Upper lobe of right lung (tissue), 1 donor: ENCODE measurements around the gene ANKRD17. TPM values are rescaled to one million over a fixed set of nuclear protein-coding genes. Genes with fewer than 3 reads are reported as not detected.

ENCODE experiments used
- ATAC-seq: fragments of 200-7000 bp; cut with Tn5 transposase; one replicate; pipeline ENCODE4 v1.9.1; 2020; ENCODE audit warnings: mild to moderate bottlenecking, moderate library complexity
- DNase-seq: peaks from one replicate; pipeline ENCODE4 v3.0.0-alpha.2; 2020
- H3K27ac ChIP-seq: fragments of 200-600 bp; one replicate; pipeline ENCODE4 v1.8.0; 2022
- H3K27me3 ChIP-seq: fragments of 200-600 bp; one replicate; pipeline ENCODE4 v1.8.0; 2022; ENCODE audit warnings: mild to moderate bottlenecking
- H3K36me3 ChIP-seq: fragments of 200-600 bp; one replicate; pipeline ENCODE4 v1.8.0; 2022
- H3K4me1 ChIP-seq: fragments of 200-600 bp; one replicate; pipeline ENCODE4 v1.8.0; 2022
- H3K4me3 ChIP-seq: fragments of 200-600 bp; one replicate; pipeline ENCODE4 v1.8.0; 2022; ENCODE audit warnings: mild to moderate bottlenecking
- H3K9me3 ChIP-seq: fragments of 200-600 bp; one replicate; pipeline ENCODE4 v1.8.0; 2022
- CTCF ChIP-seq: fragments of 200-600 bp; IDR thresholded peaks from one replicate; pipeline ENCODE4 v1.8.0; 2022; ENCODE audit warnings: antibody characterized with exemption
- intact Hi-C: fragments of 100-400 bp; cut with DNase I; formaldehyde crosslinking; loops from one replicate; pipeline ENCODE4 v1.11.0; 2022
- total RNA-seq: library from RNA; stranded (reverse); fragmentation: NEBNext Ultra II Directional; extraction: Animal tissue kit (Norgen Biotek cat#: 25700); gene quantifications from one replicate; pipeline ENCODE4 v1.2.1, GENCODE V29; 2021
- donor health status: DM: no; HTN: yes; CAD: no; lungs with severe emphysema.

Gene ANKRD17
- total RNA-seq, 1 donor from 2014 or later, result 61.5 TPM

DNA sequence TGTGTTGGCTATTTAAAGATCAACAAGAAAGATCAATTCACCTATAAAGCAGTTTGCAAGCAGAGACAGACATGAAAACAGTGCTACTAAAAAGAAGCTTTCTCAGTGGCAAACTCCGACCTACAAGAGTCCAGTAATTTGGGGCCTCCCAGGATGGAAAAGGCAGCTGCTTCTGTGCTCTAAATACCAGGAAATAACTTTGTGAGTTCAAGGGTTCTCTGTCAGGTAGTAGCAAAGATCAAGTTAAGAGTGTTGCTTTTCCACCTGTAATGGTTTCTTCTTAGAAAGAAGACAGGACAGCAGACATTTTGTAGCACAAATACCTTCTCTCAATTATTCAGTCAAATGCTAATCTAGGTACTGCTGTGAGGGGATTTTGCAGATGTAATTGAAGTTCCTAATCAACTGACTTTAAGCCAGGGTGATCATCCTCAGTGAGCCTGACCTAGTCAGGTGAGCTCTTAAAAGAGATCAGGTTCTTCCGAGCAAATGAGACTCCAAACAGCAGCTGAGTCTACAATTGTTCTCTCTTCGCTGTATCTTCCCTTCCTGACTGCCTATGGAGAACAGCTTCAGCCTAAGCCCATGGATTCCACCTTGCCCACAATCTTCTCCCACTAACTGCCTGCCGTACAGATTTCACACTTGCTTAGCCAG, 13.5 kb downstream of the ANKRD17 start:
- ATAC-seq, result no peak
- no peak for DNase-seq
- intact Hi-C loops, result no loop called here
- TF ChIP-seq CTCF, result no peak
- H3K9me3 ChIP-seq, result no peaks in the 10 kb centered on the region
- no peak overlapping the region for H3K4me3 ChIP-seq
- H3K4me1 ChIP-seq, result peaks cover 8% of the 10 kb centered on the region
- H3K27me3 ChIP-seq, result no peaks in the 10 kb centered on the region
- H3K27ac ChIP-seq, result no peak overlapping the region
- H3K36me3 ChIP-seq, result no peaks in the 10 kb centered on the region

GRCh38 chr4:73237044-73237443, 21.6 kb downstream of the ANKRD17 start:
- H3K9me3 ChIP-seq, result no peaks in the 10 kb centered on the region
- intact Hi-C loops, result no loop called here
- ATAC-seq (no peak), DNase-seq (no peak)
- no peaks in the 10 kb centered on the region for H3K4me1 ChIP-seq
- H3K27ac ChIP-seq, result no peak overlapping the region
- H3K27me3 ChIP-seq, result no peaks in the 10 kb centered on the region
- H3K36me3 ChIP-seq, result no peaks in the 10 kb centered on the region
- TF ChIP-seq CTCF, result no peak
- H3K4me3 ChIP-seq, result no peak overlapping the region

- DNase-seq (no peak), ATAC-seq (no peak)
- Histone ChIP-seq H3K36me3 (no peaks in the 10 kb centered on the region), H3K9me3 (no peaks in the 10 kb centered on the region), H3K27ac (no peak overlapping the region), H3K4me1 (no peaks in the 10 kb centered on the region), H3K27me3 (no peaks in the 10 kb centered on the region), H3K4me3 (no peak overlapping the region)
- intact Hi-C loops, result no loop called here
- TF ChIP-seq CTCF, result no peak
Measured at GRCh38 chr4:73236151-73236550, 22.4 kb downstream of the ANKRD17 start.

GRCh38 chr4:73234712-73235111, 23.9 kb downstream of the ANKRD17 start:
- no peaks in the 10 kb centered on the region for H3K36me3 ChIP-seq
- DNase-seq, result no peak
- H3K9me3 ChIP-seq, result no peaks in the 10 kb centered on the region
- no peak for TF ChIP-seq CTCF
- H3K27ac ChIP-seq, result no peak overlapping the region
- intact Hi-C loops, result no loop called here
- no peaks in the 10 kb centered on the region for H3K4me1 ChIP-seq
- H3K27me3 ChIP-seq, result no peaks in the 10 kb centered on the region
- no peak overlapping the region for H3K4me3 ChIP-seq
- ATAC-seq, result no peak

GRCh38 chr4:73231518-73232487, 26.8 kb downstream of the ANKRD17 start:
- Histone ChIP-seq H3K9me3 (no peaks in the 10 kb centered on the region), H3K27ac (no peak overlapping the region), H3K4me1 (no peaks in the 10 kb centered on the region), H3K36me3 (no peaks in the 10 kb centered on the region), H3K27me3 (no peaks in the 10 kb centered on the region), H3K4me3 (no peak overlapping the region)
- no peak for TF ChIP-seq CTCF
- ATAC-seq (no peak), DNase-seq (no peak)
- intact Hi-C loops, result no loop called here
